GM18951 (cell line): ENCODE measurements around the gene PLCB4.

ENCODE experiments used
- POLR2A ChIP-seq: IDR thresholded peaks from 4 replicates; pipeline ENCODE4 v1.6.1; 2011; ENCODE audit warnings: mild to moderate bottlenecking; ENCODE audit not compliant: insufficient read length, insufficient read depth; ENCODE audit errors: extremely low read depth
- in situ Hi-C: fragments of 300-500 bp; cut with MboI; formaldehyde crosslinking; loops from one replicate; pipeline ENCODE4 v1.12.0; 2022; ENCODE audit warnings: low sequenced_read_pairs, mixed read lengths, inconsistent platforms; ENCODE audit not compliant: unreplicated experiment

The PLCB4 gene

DNA sequence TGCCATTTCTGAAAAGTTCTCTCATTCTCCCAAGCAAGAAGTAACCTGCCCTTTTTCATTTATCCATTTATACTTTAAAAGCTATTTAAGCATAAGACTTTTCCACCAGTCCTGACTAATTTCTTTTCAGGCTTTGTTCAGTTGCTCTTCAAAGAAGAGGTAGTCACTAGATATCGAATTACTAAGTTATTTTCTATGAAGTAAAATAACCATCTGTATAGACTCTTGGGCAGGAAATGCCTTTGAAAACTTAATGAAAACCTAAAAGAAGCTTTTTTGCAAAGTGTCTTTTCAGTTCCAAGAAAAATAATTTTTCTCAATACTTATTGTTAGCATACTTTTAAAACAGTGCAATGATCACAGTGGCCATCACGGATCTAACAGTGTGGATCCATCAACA, 414.2 kb downstream of the PLCB4 start:
- no peak for TF ChIP-seq POLR2A
- in situ Hi-C loops: no loop called here

GRCh38 chr20:9485614-9486340, 416.9 kb downstream of the PLCB4 start:
- in situ Hi-C loops: no loop called here
- no peak for TF ChIP-seq POLR2A

DNA sequence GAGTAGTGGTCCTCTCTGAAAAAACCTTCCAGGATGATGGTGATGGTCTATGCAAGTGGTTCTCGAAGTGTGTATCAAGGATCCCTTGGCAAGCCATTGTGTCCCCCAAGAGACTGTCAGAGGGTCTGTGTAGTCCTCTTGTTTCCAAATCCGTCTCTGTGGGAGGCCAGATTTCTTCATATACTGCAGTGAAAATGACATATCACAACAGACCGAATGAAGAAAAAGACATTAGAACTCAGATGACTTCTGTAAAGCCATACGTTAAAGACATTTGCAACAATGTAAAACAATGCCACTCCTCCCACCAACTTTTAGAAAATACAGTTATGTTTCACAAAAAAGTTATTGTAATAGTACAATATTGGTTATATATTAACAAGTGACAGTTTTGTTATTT, 418.3 kb downstream of the PLCB4 start:
- no peak for TF ChIP-seq POLR2A
- in situ Hi-C loops: no loop called here

DNA sequence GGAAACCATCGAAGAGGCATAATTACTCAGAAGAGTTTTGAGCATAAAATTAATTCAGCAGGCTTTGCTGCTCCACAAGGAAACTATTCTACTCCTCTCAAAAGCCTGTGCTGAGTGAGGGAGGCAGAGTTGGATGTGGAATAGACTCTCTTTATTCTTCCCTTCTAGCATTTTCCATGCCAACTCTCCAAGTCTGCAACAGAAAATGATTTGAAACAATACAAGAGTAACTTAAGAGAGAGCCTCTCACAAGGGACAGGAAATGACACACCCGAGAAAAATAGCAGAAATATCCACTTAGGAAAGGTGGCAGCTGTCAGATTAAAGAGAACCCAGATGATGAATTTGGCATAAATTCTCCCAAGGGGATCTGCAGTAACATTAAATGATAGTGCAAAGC, 419.2 kb downstream of the PLCB4 start:
- in situ Hi-C loops: no loop called here
- TF ChIP-seq POLR2A: no peak

DNA sequence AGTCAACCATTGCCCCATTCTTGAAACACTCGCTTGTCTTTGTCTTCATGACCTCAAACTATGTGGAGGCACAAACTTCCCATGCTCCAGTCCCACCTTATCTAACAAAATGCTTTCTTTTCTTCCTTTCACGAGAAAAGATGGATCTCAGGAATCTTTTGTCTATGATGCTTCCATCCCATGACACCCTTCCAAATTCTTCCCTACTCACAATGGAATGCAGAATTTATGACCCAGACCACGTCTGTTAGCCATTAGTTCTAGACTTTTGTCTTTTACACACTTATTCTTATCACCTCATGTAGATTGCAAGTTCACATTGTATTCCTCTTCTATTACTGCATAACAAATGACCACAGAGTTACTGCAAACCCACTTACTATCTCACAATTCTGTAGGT, 421.3 kb downstream of the PLCB4 start:
- TF ChIP-seq POLR2A: no peak
- in situ Hi-C loops: no loop called here

DNA sequence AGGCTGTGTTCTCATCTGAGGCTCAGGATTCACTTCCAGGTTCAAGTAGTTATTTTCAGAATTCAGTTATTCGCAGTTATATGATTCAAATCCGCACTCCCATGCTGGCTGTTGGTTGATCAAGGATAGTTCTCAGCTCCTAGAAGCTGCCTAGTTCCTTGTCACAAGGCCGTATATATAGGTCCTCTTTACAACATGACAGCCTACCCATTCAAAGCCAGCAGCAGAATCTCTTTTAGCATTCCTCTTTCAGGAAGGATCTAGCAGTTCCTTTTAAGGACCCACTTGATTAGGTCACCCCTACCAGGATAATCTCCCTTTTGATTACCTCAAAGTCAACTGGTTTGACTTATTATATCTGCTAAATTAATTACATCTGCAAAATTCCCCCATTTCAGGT, 421.7 kb downstream of the PLCB4 start:
- in situ Hi-C loops: no loop called here
- no peak for TF ChIP-seq POLR2A

DNA sequence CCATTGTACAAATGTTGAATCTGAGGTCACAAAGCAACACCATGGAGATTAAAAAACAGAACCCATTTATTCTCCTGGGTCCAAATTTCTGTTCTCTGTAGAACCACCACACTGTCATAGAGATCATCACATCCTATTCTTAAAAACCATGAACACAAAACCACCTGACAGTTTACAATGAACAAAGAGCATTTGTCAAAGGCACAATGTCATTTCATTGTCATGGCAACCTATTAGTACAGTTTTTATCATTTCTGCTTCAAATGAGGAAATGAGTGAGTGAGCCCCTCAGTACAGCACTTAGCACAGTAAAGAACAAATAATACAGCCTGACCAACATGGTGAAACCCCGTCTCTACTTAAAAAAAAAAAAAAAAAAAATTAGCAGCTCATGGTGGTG, 422.4 kb downstream of the PLCB4 start:
- no peak for TF ChIP-seq POLR2A
- in situ Hi-C loops: no loop called here

DNA sequence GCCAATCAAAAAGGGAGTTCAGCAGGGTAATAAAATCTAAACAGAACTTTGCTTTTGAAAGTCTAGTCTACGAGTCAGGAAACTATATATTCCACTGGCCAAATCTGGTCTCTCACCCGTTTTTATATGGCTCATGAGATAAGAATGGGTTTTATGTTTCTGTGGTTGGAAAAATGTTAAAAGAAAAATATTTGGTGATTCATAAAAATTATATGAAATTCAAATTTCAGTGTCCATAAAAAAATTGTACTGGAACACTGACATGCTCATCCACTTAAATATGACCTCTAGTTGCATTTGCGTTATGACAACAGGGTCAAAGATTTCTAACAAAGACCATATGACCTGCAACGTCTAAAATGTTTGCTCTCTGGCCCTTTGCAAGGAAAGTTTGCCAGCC, 423.2 kb downstream of the PLCB4 start:
- in situ Hi-C loops: no loop called here
- TF ChIP-seq POLR2A: no peak

- no peak for TF ChIP-seq POLR2A
- in situ Hi-C loops: no loop called here
Measured at GRCh38 chr20:9493803-9494202, 424.9 kb downstream of the PLCB4 start.

DNA sequence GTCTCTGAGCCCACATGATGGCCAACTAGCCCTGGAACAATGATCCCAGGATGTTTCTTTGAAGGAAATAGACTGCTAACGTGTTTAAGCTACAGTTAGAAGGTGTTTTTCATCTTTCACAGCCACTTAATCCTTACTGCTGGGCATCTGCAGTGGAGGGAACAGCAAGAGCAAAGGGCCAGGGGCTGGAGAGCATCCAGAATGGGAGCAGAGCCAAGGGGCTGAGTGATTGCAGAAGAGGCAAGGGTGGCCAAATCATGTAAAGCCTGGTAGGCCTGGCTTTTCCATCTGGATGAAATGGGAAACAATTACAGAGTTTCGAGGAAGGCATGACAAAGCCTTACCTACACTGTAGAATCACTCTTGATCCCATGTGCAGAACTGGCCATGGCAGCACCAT, 426.8 kb downstream of the PLCB4 start:
- in situ Hi-C loops: no loop called here
- TF ChIP-seq POLR2A: no peak

DNA sequence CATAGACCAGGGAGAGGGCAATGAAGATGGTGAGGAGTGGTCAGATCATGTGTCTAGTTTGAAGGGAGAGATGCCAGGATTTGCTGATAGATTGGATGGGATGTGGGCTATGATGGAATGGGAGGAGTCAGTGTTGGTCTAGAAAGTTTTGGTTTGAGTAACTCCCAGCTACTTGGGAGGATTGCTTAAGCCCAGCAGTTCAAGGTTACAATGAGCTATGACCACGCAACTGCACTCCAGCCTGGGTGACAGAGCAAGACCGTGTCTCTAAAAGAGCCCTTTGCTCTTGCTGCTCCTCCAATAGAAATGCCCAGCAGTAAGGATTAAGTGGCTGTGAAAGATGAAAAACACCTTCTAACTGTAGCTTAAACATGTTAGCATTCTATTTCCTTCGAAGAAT, 427.3 kb downstream of the PLCB4 start:
- TF ChIP-seq POLR2A: no peak
- in situ Hi-C loops: no loop called here

DNA sequence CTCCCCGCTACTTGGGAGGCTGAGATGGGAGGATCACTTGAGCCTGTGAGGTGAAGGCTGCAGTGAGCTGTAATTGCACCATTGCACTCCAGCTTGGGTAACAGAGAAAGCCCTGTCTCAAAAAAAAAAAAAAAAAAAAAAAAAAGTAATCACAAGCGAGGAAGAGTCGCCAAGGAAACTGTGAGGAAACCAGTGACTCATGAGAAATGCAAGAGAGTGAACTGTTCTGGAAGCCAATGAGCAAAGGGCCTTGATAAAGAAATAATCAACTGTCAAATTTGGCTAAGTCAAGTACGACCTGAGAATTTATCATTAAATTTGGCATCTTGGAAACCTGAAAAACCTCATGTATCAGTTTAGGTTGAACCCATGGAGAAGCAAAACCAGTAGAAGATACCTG, 429.4 kb downstream of the PLCB4 start:
- in situ Hi-C loops: no loop called here
- TF ChIP-seq POLR2A: no peak

- in situ Hi-C loops: no loop called here
- no peak for TF ChIP-seq POLR2A
Measured at GRCh38 chr20:9499126-9499899, 430.4 kb downstream of the PLCB4 start.

- in situ Hi-C loops: no loop called here
- TF ChIP-seq POLR2A: no peak
Measured at GRCh38 chr20:9500121-9500520, 431.2 kb downstream of the PLCB4 start.

DNA sequence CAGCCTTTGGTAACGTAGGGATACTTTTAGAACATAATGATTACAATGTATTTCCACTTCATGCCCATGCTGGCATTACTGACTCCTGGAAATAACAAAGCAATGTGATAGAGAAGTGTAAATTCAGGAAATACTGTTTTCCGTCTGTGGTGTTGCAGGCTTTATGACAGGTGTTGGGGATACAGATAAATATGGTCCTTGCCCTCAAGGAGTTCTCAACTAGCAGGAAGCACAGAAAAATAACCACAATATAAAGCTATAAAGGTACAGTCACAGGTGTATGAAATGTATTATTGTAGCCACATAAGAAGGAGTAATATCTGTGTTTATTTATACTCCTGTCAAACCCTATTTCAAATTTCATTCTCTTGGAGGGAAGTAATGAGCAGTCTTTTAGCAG, 432.6 kb downstream of the PLCB4 start:
- no peak for TF ChIP-seq POLR2A
- in situ Hi-C loops: no loop called here
